Measurements from ENCODE around the gene ZNF808.
"Not testable (repeated sequence)": the region's sequence is repeated elsewhere in the genome, so short reads cannot be mapped to it uniquely, and the experiment has no call there.

Gene ZNF808

GRCh38 chr19:52527134-52527955, at the start of gene ZNF808:
Gene ZNF808, plus strand, starts transcription at chr19:52527668. Its CDS starts 15,617 bp downstream, at chr19:52543285.
- DNase-seq: peak; percentile 96 to 97

- DNase-seq: not testable (repeated sequence)
Observed at GRCh38 chr19:52484111-52484743, 43.2 kb upstream of the ZNF808 start.

GRCh38 chr19:52485064-52485463, 42.4 kb upstream of the ZNF808 start:
- not testable (repeated sequence) for DNase-seq

- DNase-seq: not testable (repeated sequence)
Observed at GRCh38 chr19:52485561-52486240, 41.8 kb upstream of the ZNF808 start.

GRCh38 chr19:52492201-52492993, 35.1 kb upstream of the ZNF808 start:
- DNase-seq: no peak

- no peak for DNase-seq
Observed at GRCh38 chr19:52492994-52493470, 34.4 kb upstream of the ZNF808 start.

GRCh38 chr19:52494518-52494917, 33.0 kb upstream of the ZNF808 start:
- DNase-seq: no peak

- no peak for DNase-seq
Observed at GRCh38 chr19:52498571-52498970, 28.9 kb upstream of the ZNF808 start.

- DNase-seq: not testable (repeated sequence)
Observed at GRCh38 chr19:52500474-52500873, 27.0 kb upstream of the ZNF808 start.

- not testable (repeated sequence) for DNase-seq
Observed at GRCh38 chr19:52500991-52501390, 26.5 kb upstream of the ZNF808 start.

GRCh38 chr19:52507266-52507665, 20.2 kb upstream of the ZNF808 start:
- DNase-seq: no peak

- no peak for DNase-seq
Observed at GRCh38 chr19:52516191-52516590, 11.3 kb upstream of the ZNF808 start.

GRCh38 chr19:52518646-52519045, 8.8 kb upstream of the ZNF808 start:
- no peak for DNase-seq

- DNase-seq: not testable (repeated sequence)
Observed at GRCh38 chr19:52519175-52519574, 8.3 kb upstream of the ZNF808 start.

- no peak for DNase-seq
Observed at GRCh38 chr19:52520013-52520412, 7.5 kb upstream of the ZNF808 start.

GRCh38 chr19:52522551-52522950, 4.9 kb upstream of the ZNF808 start:
- no peak for DNase-seq

- DNase-seq: no peak
Observed at GRCh38 chr19:52524086-52524485, 3.4 kb upstream of the ZNF808 start.

GRCh38 chr19:52527956-52528351, 486 bp downstream of the ZNF808 start:
- peak in 1 of 2 donors; percentile 5 for DNase-seq

GRCh38 chr19:52532480-52532879, 5.0 kb downstream of the ZNF808 start:
- DNase-seq: no peak

- no peak for DNase-seq
Observed at GRCh38 chr19:52533901-52534300, 6.4 kb downstream of the ZNF808 start.

- DNase-seq: peak in 1 of 2 donors; percentile 4
Observed at GRCh38 chr19:52535385-52535770, 7.9 kb downstream of the ZNF808 start.

- peak; percentile 91 for DNase-seq
Observed at GRCh38 chr19:52535771-52536447, 8.4 kb downstream of the ZNF808 start.

Measured in activated CD4-positive, alpha-beta T cell treated with anti-CD3 and anti-CD28 coated beads for 4 hours (primary cell).